ENCODE data around the gene PROP1. TPM values are rescaled to one million over a fixed set of nuclear protein-coding genes. Genes with fewer than 3 reads are reported as not detected.

The PROP1 gene
- polyA plus RNA-seq, 1 donor from 2014 or later = not detected

- Histone ChIP-seq H3K9me2 (ENCODE audit: insufficient read depth, low read length) (no peaks in the 10 kb centered on the region), H3K79me2 (replicated peaks; ENCODE audit: insufficient read depth, low read length) (no peaks in the 10 kb centered on the region), H3F3A (ENCODE audit: insufficient read depth, low read length, poor library complexity, severe bottlenecking) (no peaks in the 10 kb centered on the region), H3K9ac (ENCODE audit: low read length) (no peak overlapping the region), H3K27me3 (ENCODE audit: insufficient read depth, low read depth, low read length) (peaks cover 26% of the 10 kb centered on the region), H3K9me3 (ENCODE audit: low read length) (no peaks in the 10 kb centered on the region), H3K36me3 (ENCODE audit: insufficient read depth, low read length) (no peaks in the 10 kb centered on the region), H2AFZ (ENCODE audit: low read depth, low read length) (no peak overlapping the region), H4K20me1 (ENCODE audit: insufficient read depth) (no peaks in the 10 kb centered on the region), H3K4me2 (ENCODE audit: low read length) (no peak overlapping the region), H3K27ac (ENCODE audit: low read length) (no peak overlapping the region), H3K4me3 (ENCODE audit: low read length) (no peak overlapping the region)
- TF ChIP-seq TAF1 (IDR thresholded peaks at IDR 0.05; ENCODE audit: low read depth) (no peak), MXI1 (conservative IDR thresholded peaks at IDR 0.05; ENCODE audit: poor library complexity, severe bottlenecking) (no peak), REST (IDR thresholded peaks at IDR 0.05; ENCODE audit: borderline replicate concordance) (no peak), POLR2AphosphoS5 (IDR thresholded peaks at IDR 0.05) (no peak), EZH2 (IDR thresholded peaks at IDR 0.05; ENCODE audit: borderline replicate concordance, insufficient read depth, low read length, poor library complexity, severe bottlenecking) (no peak), RAD21 (conservative IDR thresholded peaks at IDR 0.05) (no peak), SMC3 (conservative IDR thresholded peaks at IDR 0.05; ENCODE audit: poor library complexity) (no peak), CTCF (IDR thresholded peaks at IDR 0.05; ENCODE audit: poor library complexity, severe bottlenecking) (no peak), EP300 (conservative IDR thresholded peaks at IDR 0.05; ENCODE audit: poor library complexity, severe bottlenecking) (no peak)
These were observed 13.8 kb downstream of the PROP1 start for GRCh38 chr5:177982072-177982727.

GRCh38 chr5:177981296-177982071 is 14.6 kb downstream of the PROP1 start:
- no peak overlapping the region for H3K4me3 ChIP-seq (ENCODE audit: low read length)
- no peak overlapping the region for H3K27ac ChIP-seq (ENCODE audit: low read length)
- H3K79me2 ChIP-seq (replicated peaks; ENCODE audit: insufficient read depth, low read length) = no peaks in the 10 kb centered on the region
- H2AFZ ChIP-seq (ENCODE audit: low read depth, low read length) = no peak overlapping the region
- H3K9ac ChIP-seq (ENCODE audit: low read length) = no peak overlapping the region
- H3K36me3 ChIP-seq (ENCODE audit: insufficient read depth, low read length) = no peaks in the 10 kb centered on the region
- H4K20me1 ChIP-seq (ENCODE audit: insufficient read depth) = no peaks in the 10 kb centered on the region
- H3K9me2 ChIP-seq (ENCODE audit: insufficient read depth, low read length) = no peaks in the 10 kb centered on the region
- H3K9me3 ChIP-seq (ENCODE audit: low read length) = no peaks in the 10 kb centered on the region
- TF ChIP-seq MXI1 (conservative IDR thresholded peaks at IDR 0.05; ENCODE audit: poor library complexity, severe bottlenecking) (no peak), TAF1 (IDR thresholded peaks at IDR 0.05; ENCODE audit: low read depth) (no peak)
- peaks cover 26% of the 10 kb centered on the region for H3K27me3 ChIP-seq (ENCODE audit: insufficient read depth, low read depth, low read length)
- no peak overlapping the region for H3K4me2 ChIP-seq (ENCODE audit: low read length)
- H3F3A ChIP-seq (ENCODE audit: insufficient read depth, low read length, poor library complexity, severe bottlenecking) = no peaks in the 10 kb centered on the region

Measured in neural cell (in vitro differentiated cells).